GM12875 (cell line): ENCODE data around the gene WFDC1.

ENCODE experiments used
- H3K4me3 ChIP-seq: one replicate; pipeline ENCODE4 v1.5.1; 2011; ENCODE audit warnings: low read depth, low read length, control low read depth
- TF ChIP-seq, protein P1 (sequence below): IDR thresholded peaks from 2 replicates; pipeline ENCODE4 v1.5.1; 2011; ENCODE audit warnings: low read depth, mild to moderate bottlenecking, control low read depth, inconsistent platforms, low read length, moderate library complexity, borderline replicate concordance; ENCODE audit not compliant: insufficient read depth

The WFDC1 gene

DNA sequence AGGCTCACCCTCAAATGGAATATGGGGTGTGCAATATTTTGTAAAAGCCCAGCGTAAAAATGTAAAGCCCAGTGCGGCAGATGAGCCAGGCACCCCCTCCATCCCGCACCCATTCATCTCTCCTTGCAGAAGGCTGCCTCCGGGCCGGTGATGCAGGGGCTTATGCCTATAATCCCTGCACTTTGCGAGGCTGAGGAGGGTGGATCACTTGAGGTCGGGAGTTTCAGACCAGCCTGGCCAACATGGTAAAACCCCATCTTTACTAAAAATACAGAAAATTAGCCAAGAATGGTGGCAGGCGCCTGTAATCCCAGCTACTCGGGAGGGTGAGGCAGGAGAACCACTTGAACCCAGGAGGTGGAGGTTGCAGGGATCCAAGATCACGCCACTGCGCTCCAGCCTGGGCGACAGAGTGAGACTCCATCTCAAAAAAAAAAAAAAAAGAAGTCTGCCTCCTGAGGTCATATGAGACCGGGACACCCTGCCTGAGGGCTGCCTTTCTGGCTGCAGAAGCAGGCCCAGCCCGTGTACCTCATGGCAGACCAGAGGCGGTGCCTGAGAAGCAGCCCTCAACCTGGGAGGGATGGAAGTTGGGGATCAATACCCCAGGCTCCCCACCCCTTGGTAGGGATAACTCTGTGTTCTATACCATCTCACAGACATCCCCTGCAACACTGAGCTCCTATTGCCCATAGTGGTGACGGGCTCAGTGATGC, 56.2 kb downstream of the WFDC1 start:
- H3K4me3 ChIP-seq = no peak overlapping the region
- TF ChIP-seq, protein P1, sequence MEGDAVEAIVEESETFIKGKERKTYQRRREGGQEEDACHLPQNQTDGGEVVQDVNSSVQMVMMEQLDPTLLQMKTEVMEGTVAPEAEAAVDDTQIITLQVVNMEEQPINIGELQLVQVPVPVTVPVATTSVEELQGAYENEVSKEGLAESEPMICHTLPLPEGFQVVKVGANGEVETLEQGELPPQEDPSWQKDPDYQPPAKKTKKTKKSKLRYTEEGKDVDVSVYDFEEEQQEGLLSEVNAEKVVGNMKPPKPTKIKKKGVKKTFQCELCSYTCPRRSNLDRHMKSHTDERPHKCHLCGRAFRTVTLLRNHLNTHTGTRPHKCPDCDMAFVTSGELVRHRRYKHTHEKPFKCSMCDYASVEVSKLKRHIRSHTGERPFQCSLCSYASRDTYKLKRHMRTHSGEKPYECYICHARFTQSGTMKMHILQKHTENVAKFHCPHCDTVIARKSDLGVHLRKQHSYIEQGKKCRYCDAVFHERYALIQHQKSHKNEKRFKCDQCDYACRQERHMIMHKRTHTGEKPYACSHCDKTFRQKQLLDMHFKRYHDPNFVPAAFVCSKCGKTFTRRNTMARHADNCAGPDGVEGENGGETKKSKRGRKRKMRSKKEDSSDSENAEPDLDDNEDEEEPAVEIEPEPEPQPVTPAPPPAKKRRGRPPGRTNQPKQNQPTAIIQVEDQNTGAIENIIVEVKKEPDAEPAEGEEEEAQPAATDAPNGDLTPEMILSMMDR = no peak

DNA sequence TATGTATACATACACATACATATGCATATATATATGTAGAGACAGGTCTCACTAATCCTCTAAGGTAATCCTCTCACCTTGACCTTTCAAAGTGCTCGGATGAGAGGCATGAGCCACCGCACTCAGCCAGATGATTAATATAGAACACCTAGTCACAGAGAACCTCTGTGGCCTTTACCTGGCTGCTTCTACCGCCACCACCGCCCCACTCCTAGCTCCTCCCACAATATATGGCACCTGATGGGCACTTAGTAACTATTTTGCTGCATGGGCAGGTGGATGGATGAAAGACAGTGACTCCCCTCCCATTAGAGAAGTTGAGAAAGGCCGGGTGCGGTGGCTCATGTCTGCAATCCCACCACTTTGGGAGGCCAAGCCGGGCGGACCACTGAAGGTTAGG, 57.0 kb downstream of the WFDC1 start:
- H3K4me3 ChIP-seq = no peak overlapping the region
- TF ChIP-seq, protein P1 = no peak

GRCh38 chr16:84354306-84354705, 59.6 kb downstream of the WFDC1 start:
- TF ChIP-seq, protein P1 = no peak

GRCh38 chr16:84355149-84355548, 60.5 kb downstream of the WFDC1 start:
- H3K4me3 ChIP-seq = no peak overlapping the region
- TF ChIP-seq, protein P1 = no peak

More at GRCh38 chr16:84354306-84354705, 59.6 kb downstream of the WFDC1 start:
- H3K4me3 ChIP-seq = no peak overlapping the region

DNA sequence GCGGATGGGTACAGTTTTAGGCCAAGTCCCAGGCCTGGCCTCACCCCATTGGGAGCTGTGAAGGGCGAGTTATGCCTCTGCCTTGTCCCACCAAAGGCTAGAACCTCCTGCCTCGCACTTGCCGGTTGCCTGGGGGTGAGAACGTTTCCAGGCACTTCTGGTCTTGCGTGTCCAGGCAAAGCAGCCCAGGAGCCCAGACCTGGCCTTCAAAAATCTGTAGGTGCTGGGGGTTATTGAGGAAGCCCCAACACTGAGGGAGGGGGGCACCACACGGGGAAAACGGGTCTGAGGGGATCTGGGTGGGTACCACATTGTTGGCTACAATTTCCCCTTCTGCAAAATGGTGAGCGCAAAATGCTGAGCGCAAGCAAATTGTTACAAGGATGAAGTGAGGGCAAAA, 61.5 kb downstream of the WFDC1 start:
- H3K4me3 ChIP-seq = no peak overlapping the region
- TF ChIP-seq, protein P1 = no peak

DNA sequence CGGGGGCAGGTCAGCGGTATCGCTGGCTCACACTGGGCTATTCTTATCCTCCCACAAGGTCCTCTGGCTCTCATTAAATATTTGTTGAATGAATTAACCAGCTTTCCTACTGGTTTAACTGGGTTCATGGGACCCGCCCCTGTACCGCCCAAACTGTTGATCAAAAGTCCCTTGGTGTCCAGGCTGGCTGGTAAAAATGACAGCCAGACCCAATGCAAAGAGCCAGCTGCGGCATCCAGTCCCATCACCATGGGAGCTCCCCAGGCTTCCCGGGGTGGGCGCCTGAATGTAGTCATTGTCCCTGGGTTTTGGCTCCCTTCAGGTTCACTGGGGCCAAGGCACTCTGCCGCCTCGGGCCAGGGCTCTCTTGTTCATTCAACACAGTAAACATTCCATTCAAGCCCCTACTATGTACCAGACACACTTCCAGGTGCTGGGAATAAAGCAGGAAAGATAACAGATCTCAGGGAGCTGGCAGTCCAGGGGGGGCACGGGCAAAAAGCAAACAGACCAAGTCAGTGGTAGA, 62.0 kb downstream of the WFDC1 start:
- no peak overlapping the region for H3K4me3 ChIP-seq
- TF ChIP-seq, protein P1 = no peak

- no peak overlapping the region for H3K4me3 ChIP-seq
- TF ChIP-seq, protein P1 = no peak
Observed at GRCh38 chr16:84357191-84357651, 62.5 kb downstream of the WFDC1 start.
